H9 (cell line): Measurements from ENCODE around the gene PDE5A. TPM values are rescaled to one million over a fixed set of nuclear protein-coding genes. Genes with fewer than 3 reads are reported as not detected.

Experiments used
- DNase-seq: peaks from one replicate; pipeline ENCODE4 v3.0.0-alpha.2; 2017
- H2AFZ ChIP-seq: one replicate; pipeline ENCODE4 v1.6.1; 2013; ENCODE audit warnings: mild to moderate bottlenecking, low read length, control low read depth, moderate library complexity
- H2AK5ac ChIP-seq: 2 replicates; pipeline ENCODE4 v1.6.1; 2013; ENCODE audit warnings: low read length, control low read depth, mixed read lengths; ENCODE audit not compliant: insufficient read length
- H2BK120ac ChIP-seq: one replicate; pipeline ENCODE4 v1.6.1; 2013; ENCODE audit warnings: low read depth, mild to moderate bottlenecking, low read length, control low read depth, inconsistent platforms; ENCODE audit not compliant: poor library complexity, severe bottlenecking
- H2BK12ac ChIP-seq: 2 replicates; pipeline ENCODE4 v1.6.1; 2013; ENCODE audit warnings: low read length, control low read depth, mixed read lengths, low read depth; ENCODE audit not compliant: insufficient read length
- H2BK15ac ChIP-seq: 2 replicates; pipeline ENCODE4 v1.6.1; 2013; ENCODE audit warnings: low read depth, low read length, control low read depth
- H2BK20ac ChIP-seq: one replicate; pipeline ENCODE4 v1.6.1; 2013; ENCODE audit warnings: low read depth, mild to moderate bottlenecking, low read length, control low read depth, inconsistent platforms; ENCODE audit not compliant: poor library complexity, severe bottlenecking
- H2BK5ac ChIP-seq: 2 replicates; pipeline ENCODE4 v1.6.1; 2013; ENCODE audit warnings: low read length, control low read depth, mixed read lengths; ENCODE audit not compliant: insufficient read length
- H3K14ac ChIP-seq: 2 replicates; pipeline ENCODE4 v1.6.1; 2013; ENCODE audit warnings: low read length, control low read depth; ENCODE audit not compliant: insufficient read depth
- H3K18ac ChIP-seq: 2 replicates; pipeline ENCODE4 v1.6.1; 2013; ENCODE audit warnings: low read depth, mild to moderate bottlenecking, mixed read lengths, low read length, control low read depth; ENCODE audit not compliant: insufficient read length
- H3K23ac ChIP-seq: 2 replicates; pipeline ENCODE4 v1.6.1; 2013; ENCODE audit warnings: low read length, control low read depth, mixed read lengths, low read depth; ENCODE audit not compliant: insufficient read length
- H3K23me2 ChIP-seq: 2 replicates; pipeline ENCODE4 v1.6.1; 2013; ENCODE audit warnings: low read depth, mild to moderate bottlenecking, mixed read lengths, low read length, control low read depth; ENCODE audit not compliant: insufficient read length, poor library complexity, severe bottlenecking
- H3K27ac ChIP-seq: 2 replicates; pipeline ENCODE4 v1.5.1; 2013; ENCODE audit warnings: low read length, control low read depth, mixed read lengths, low read depth; ENCODE audit not compliant: insufficient read length
- H3K27me3 ChIP-seq: 2 replicates; pipeline ENCODE4 v1.6.1; 2013; ENCODE audit warnings: low read length, control low read depth, inconsistent platforms; ENCODE audit not compliant: insufficient read depth
- H3K4ac ChIP-seq: 2 replicates; pipeline ENCODE4 v1.6.1; 2013; ENCODE audit warnings: low read depth, mild to moderate bottlenecking, control low read depth, inconsistent platforms, low read length, moderate library complexity
- H3K4me1 ChIP-seq: 2 replicates; pipeline ENCODE4 v1.6.1; 2013; ENCODE audit warnings: low read length, control low read depth, inconsistent platforms; ENCODE audit not compliant: insufficient read depth
- H3K4me2 ChIP-seq: 2 replicates; pipeline ENCODE4 v1.6.1; 2013; ENCODE audit warnings: low read length, control low read depth, mixed read lengths; ENCODE audit not compliant: insufficient read length, insufficient read depth
- H3K56ac ChIP-seq: 2 replicates; pipeline ENCODE4 v1.6.1; 2013; ENCODE audit warnings: low read depth, mild to moderate bottlenecking, mixed read lengths, low read length, control low read depth; ENCODE audit not compliant: insufficient read length
- H3K79me1 ChIP-seq: 2 replicates; pipeline ENCODE4 v1.6.1; 2013; ENCODE audit warnings: low read depth, mild to moderate bottlenecking, moderate library complexity, low read length, control low read depth, inconsistent platforms; ENCODE audit not compliant: insufficient read depth, poor library complexity, severe bottlenecking
- H3K79me2 ChIP-seq: 2 replicates; pipeline ENCODE4 v1.6.1; 2013; ENCODE audit warnings: low read length, control low read depth, inconsistent platforms; ENCODE audit not compliant: insufficient read depth
- H3K9ac ChIP-seq: 2 replicates; pipeline ENCODE4 v1.6.1; 2013; ENCODE audit warnings: low read length, control low read depth, mixed read lengths; ENCODE audit not compliant: insufficient read length; ENCODE audit errors: extremely low read depth
- H3K9me3 ChIP-seq: one replicate; pipeline ENCODE4 v1.6.1; 2013; ENCODE audit warnings: low read depth, low read length, inconsistent platforms; ENCODE audit not compliant: control insufficient read depth
- H3T11ph ChIP-seq: one replicate; pipeline ENCODE4 v1.6.1; 2013; ENCODE audit warnings: mild to moderate bottlenecking, low read length, control low read depth, inconsistent platforms
- H4K20me1 ChIP-seq: one replicate; pipeline ENCODE4 v1.6.1; 2013; ENCODE audit not compliant: control insufficient read depth, insufficient read length, insufficient read depth
- H4K5ac ChIP-seq: 2 replicates; pipeline ENCODE4 v1.6.1; 2013; ENCODE audit warnings: low read depth, mild to moderate bottlenecking, mixed read lengths, low read length, control low read depth; ENCODE audit not compliant: insufficient read length
- H4K8ac ChIP-seq: replicated peaks from 2 replicates; pipeline ENCODE4 v1.6.1; 2013; ENCODE audit warnings: low read length, control low read depth, mixed read lengths, low read depth; ENCODE audit not compliant: insufficient read length
- H4K91ac ChIP-seq: 2 replicates; pipeline ENCODE4 v1.6.1; 2013; ENCODE audit warnings: low read depth, mild to moderate bottlenecking, moderate library complexity, mixed read lengths, low read length, control low read depth; ENCODE audit not compliant: insufficient read length
- H3K27ac Mint-ChIP-seq, 3 experiments: 2 replicates in 2 of 3; 3 replicates in 1 of 3; pipeline ENCODE4 v1.8.0; 2020 to 2021; ENCODE audit warnings: mixed read lengths in 3 of 3, mild to moderate bottlenecking in 1 of 3, moderate library complexity in 1 of 3
- H3K27me3 Mint-ChIP-seq: 2 replicates; pipeline ENCODE4 v1.8.0; 2021; ENCODE audit warnings: low read depth, mild to moderate bottlenecking, moderate library complexity, mixed read lengths
- H3K36me3 Mint-ChIP-seq, 3 experiments: 2 replicates in 2 of 3; 3 replicates in 1 of 3; pipeline ENCODE4 v1.8.0; 2020 to 2021; ENCODE audit warnings: low read depth in 3 of 3, mixed read lengths in 3 of 3; ENCODE audit not compliant: insufficient read depth in 1 of 3
- H3K4me1 Mint-ChIP-seq, 2 experiments: 2 replicates each; pipeline ENCODE4 v1.8.0; 2020; ENCODE audit warnings: mixed read lengths in 2 of 2
- H3K4me3 Mint-ChIP-seq, 2 experiments: 2 replicates in 1 of 2; 3 replicates in 1 of 2; pipeline ENCODE4 v1.8.0; 2020 to 2021; ENCODE audit warnings: mild to moderate bottlenecking in 2 of 2, mixed read lengths in 2 of 2, moderate library complexity in 1 of 2
- H3K9me3 Mint-ChIP-seq, 2 experiments: 2 replicates in 1 of 2; 3 replicates in 1 of 2; pipeline ENCODE4 v1.8.0; 2020; ENCODE audit warnings: mild to moderate bottlenecking in 2 of 2, mixed read lengths in 2 of 2, moderate library complexity in 1 of 2
- CTCF ChIP-seq: fragments of 200-600 bp; sonication (generic); conservative IDR thresholded peaks from 3 replicates; pipeline ENCODE4 v1.8.0; 2021; ENCODE audit warnings: antibody characterized with exemption, mild to moderate bottlenecking
- WGBS: extraction: QIAGEN DNeasy Blood & Tissue Kit; methylation state at CpG from one replicate; pipeline ENCODE4 v1.1.7; 2013; ENCODE audit warnings: missing lambda C conversion rate, low lambda C conversion rate, mixed read lengths; ENCODE audit not compliant: insufficient read length; ENCODE audit errors: extremely low coverage; 5-methylcytosine and 5-hydroxymethylcytosine counted together
- total RNA-seq: library from RNA; stranded (reverse); gene quantifications from 2 replicates; pipeline ENCODE4 v1.2.1, GENCODE V29; 2021

PDE5A gene
- total RNA-seq, 1 experiment from 2014 or later, result 15.7 TPM

- no peaks in the 10 kb centered on the region for H3K9me3 ChIP-seq
- Mint-ChIP-seq H3K4me1 (no peaks in the 10 kb centered on the region), H3K9me3 (no peaks in the 10 kb centered on the region), H3K4me3 (no peak overlapping the region), H3K27me3 (no peaks in the 10 kb centered on the region), H3K27ac (no peak overlapping the region), H3K36me3 (peaks cover 5 to 52% (median 43%) of the 10 kb centered on the region in 3 experiments; a peak in 6 of 7 replicates)
- TF ChIP-seq CTCF, result no peak
- H2AK5ac ChIP-seq, result no peak overlapping the region
- H4K5ac ChIP-seq, result no peak overlapping the region
- no peaks in the 10 kb centered on the region for H3K23me2 ChIP-seq
- H3K9ac ChIP-seq, result no peak overlapping the region
- H2AFZ ChIP-seq, result no peak overlapping the region
- H3K4me2 ChIP-seq, result no peak overlapping the region
- no peaks in the 10 kb centered on the region for H3K79me1 ChIP-seq
- no peak overlapping the region for H2BK20ac ChIP-seq
- WGBS, result no CpG with 5 or more reads among the region's 3 CpGs
- no peak overlapping the region for H3T11ph ChIP-seq
- no peak overlapping the region for H2BK15ac ChIP-seq
- no peak overlapping the region for H2BK12ac ChIP-seq
- H2BK5ac ChIP-seq, result no peak overlapping the region
- H3K79me2 ChIP-seq, result no peaks in the 10 kb centered on the region
- no peak overlapping the region for H3K23ac ChIP-seq
- H4K20me1 ChIP-seq, result no peaks in the 10 kb centered on the region
- no peak overlapping the region for H3K18ac ChIP-seq
- no peak overlapping the region for H3K4ac ChIP-seq
- H2BK120ac ChIP-seq, result no peak overlapping the region
- H3K4me1 ChIP-seq, result no peaks in the 10 kb centered on the region
- H3K56ac ChIP-seq, result no peak overlapping the region
- no peak overlapping the region for H3K27ac ChIP-seq
- H4K8ac ChIP-seq, result no peak overlapping the region
- no peaks in the 10 kb centered on the region for H3K27me3 ChIP-seq
- H4K91ac ChIP-seq, result no peak overlapping the region
- H3K14ac ChIP-seq, result no peak overlapping the region
- DNase-seq, result no peak
Observed at GRCh38 chr4:119498527-119498926, 130.1 kb downstream of the PDE5A start.
